ENCODE measurements around the gene PIERCE2. TPM values are rescaled to one million over a fixed set of nuclear protein-coding genes. Genes with fewer than 3 reads are reported as not detected.
A peak's percentile ranks its signal among the peaks of the same experiment; 100 is the strongest.
"Not testable (repeated sequence)": the region's sequence is repeated elsewhere in the genome, so short reads cannot be mapped to it uniquely, and the experiment has no call there.

PIERCE2 gene
- total RNA-seq, 6 experiments from 2014 or later = 0.31 to 1.8 (median 1.3) TPM; not detected in 1

DNA sequence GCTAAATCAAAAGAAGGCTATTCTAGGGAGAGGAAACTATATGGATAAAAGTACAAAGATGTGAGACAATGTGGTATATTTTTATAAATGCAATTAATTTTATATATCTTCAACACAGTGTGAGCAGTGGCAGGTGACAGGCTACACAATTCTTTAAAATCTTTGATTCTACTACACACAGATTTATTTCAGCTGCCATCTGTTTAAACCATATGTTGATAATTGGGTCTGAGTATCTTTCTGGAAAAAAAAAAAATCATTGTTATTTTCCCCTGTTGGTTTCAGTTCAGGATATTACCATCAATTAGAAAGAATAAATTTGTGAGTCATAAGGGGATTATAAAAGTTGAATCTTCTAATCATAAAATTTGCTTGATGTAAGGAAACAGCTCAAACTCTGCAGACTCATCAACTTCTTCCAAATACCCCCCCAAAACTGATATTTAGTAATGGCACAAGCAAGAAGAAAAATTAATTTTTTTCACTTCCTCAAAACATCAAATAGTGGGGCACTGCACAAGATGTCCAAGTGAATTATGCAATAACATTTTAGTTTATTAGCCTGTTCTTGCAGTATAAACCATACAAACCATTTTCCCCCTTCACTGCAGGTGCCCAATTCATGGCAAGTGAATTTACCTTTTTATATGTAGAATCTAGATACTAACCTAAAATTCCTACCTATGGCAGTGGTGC lies 12.0 kb downstream of the PIERCE2 start:
- TF ChIP-seq CTCF (IDR thresholded peaks at IDR 0.05) (no peak), POLR2A (IDR thresholded peaks at IDR 0.05) (no peak)
- Histone ChIP-seq H3K27ac (no peak overlapping the region), H3K9me3 (no peaks in the 10 kb centered on the region), H3K27me3 (no peaks in the 10 kb centered on the region), H3K4me3 (no peak overlapping the region), H3K4me1 (no peaks in the 10 kb centered on the region), H3K36me3 (no peaks in the 10 kb centered on the region)
- DNase-seq (no peak), ATAC-seq (no peak)
- intact Hi-C loops (cut with DNase I) = no loop called here

GRCh38 chr15:55422089-55422488 lies 13.8 kb downstream of the PIERCE2 start:
- Histone ChIP-seq H3K27ac (no peak overlapping the region), H3K27me3 (no peaks in the 10 kb centered on the region), H3K9me3 (no peaks in the 10 kb centered on the region), H3K4me1 (no peaks in the 10 kb centered on the region), H3K4me3 (no peak overlapping the region), H3K36me3 (no peaks in the 10 kb centered on the region)
- no peak for DNase-seq
- TF ChIP-seq POLR2A (IDR thresholded peaks at IDR 0.05) (no peak), CTCF (IDR thresholded peaks at IDR 0.05) (no peak)
- 0% methylated on average over 1 of the region's 1 CpG for WGBS (ENCODE audit: insufficient coverage, low coverage, low lambda C conversion rate, missing lambda C conversion rate)
- no peak for ATAC-seq
- intact Hi-C loops (cut with DNase I) = no loop called here

DNA sequence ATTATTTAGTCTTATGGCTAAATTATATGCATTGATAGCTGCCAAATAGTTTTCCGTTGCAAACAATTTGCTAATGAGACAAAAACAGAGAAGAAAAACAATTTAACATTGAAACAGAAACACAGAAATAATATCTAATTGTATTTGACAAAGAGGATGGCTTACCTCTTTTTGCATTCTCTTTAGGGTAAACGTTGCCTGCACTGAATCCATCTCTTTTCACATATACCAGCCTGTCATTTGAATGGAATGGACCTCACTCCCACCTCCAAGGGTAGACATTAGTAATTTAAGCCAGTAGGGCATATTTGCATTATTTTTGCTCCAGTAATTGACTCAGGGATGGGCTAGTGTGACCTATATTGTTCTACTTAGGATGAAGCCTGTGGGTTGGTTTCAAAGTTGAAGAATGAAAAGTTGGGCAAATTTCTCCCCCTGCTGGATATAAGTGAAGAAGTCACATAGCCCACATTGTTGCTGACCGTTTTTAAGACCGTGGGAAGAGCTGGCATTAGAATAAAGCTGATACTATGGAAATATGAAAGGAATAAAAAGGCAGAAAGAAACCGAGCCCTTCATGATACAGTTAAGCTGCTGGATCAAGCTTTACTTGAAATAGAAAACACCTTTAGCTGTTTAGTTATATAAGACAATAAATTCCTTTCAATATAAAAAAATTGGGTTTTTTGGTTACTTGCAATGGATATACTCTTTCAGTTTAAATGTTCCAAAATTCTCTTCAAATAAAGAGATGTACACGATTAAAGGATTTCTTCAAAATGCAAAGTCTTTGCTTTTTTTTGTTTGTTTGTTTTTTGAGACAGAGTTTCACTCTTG lies 26.9 kb downstream of the PIERCE2 start:
- ATAC-seq = peak; percentile 88 to 95 (median 90)

DNA sequence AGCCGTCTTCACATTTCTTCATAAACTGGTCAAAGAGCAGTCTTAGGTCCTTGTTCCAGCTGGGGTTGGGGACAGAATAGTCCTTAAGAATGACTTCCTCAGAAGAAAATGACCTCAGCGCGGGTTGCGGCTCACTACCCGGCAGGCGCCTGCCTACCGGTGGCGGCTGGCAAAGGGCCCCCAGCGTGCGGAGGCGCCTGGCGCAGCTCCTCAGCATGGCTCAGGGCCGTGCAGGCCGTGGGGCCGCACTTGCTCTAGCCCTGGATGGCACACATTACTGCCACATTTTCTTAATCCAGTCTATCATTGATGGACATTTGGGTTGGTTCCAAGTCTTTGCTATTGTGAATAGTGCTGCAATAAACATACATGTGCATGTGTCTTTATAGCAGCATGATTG lies 34.8 kb downstream of the PIERCE2 start:
- WGBS (ENCODE audit: insufficient coverage, low coverage, low lambda C conversion rate, missing lambda C conversion rate) = 100% methylated on average over 1 of the region's 15 CpGs
- H3K9me3 ChIP-seq; intact Hi-C loops (cut with DNase I); H3K36me3 ChIP-seq; H3K4me1 ChIP-seq; H3K27me3 ChIP-seq; H3K4me3 ChIP-seq; DNase-seq; ATAC-seq; H3K27ac ChIP-seq: not testable (repeated sequence)

More for the DNA sequence above, 26.9 kb downstream of the PIERCE2 start:
- intact Hi-C loops (cut with DNase I) = loop anchor here in 1 of 2 donors (5.0 kb wide), 1 partner anchor 218 kb away; no protein-coding TSS in a partner anchor
- Histone ChIP-seq H3K4me3 (no peak overlapping the region), H3K36me3 (no peaks in the 10 kb centered on the region), H3K27me3 (no peaks in the 10 kb centered on the region), H3K4me1 (no peaks in the 10 kb centered on the region), H3K9me3 (no peaks in the 10 kb centered on the region), H3K27ac (no peak overlapping the region)
- DNase-seq = no peak
- TF ChIP-seq CTCF (IDR thresholded peaks at IDR 0.05) = peak; percentile 55 to 62 (median 57)
- TF ChIP-seq POLR2A (IDR thresholded peaks at IDR 0.05) = no peak
- WGBS (ENCODE audit: insufficient coverage, low coverage, low lambda C conversion rate, missing lambda C conversion rate) = 19% methylated on average over 6 of the region's 6 CpGs

GRCh38 chr15:55445936-55446335 lies 37.6 kb downstream of the PIERCE2 start:
- WGBS (ENCODE audit: insufficient coverage, low coverage, low lambda C conversion rate, missing lambda C conversion rate) = no CpG with 5 or more reads among the region's 27 CpGs
- H3K4me1 ChIP-seq; intact Hi-C loops (cut with DNase I); H3K27me3 ChIP-seq; H3K27ac ChIP-seq; H3K36me3 ChIP-seq; ATAC-seq; H3K4me3 ChIP-seq; DNase-seq; H3K9me3 ChIP-seq: not testable (repeated sequence)

- ATAC-seq; intact Hi-C loops (cut with DNase I); H3K27me3 ChIP-seq; H3K36me3 ChIP-seq; H3K4me1 ChIP-seq; H3K27ac ChIP-seq; H3K9me3 ChIP-seq; H3K4me3 ChIP-seq; DNase-seq: not testable (repeated sequence)
- no CpG with 5 or more reads among the region's 41 CpGs for WGBS (ENCODE audit: insufficient coverage, low coverage, low lambda C conversion rate, missing lambda C conversion rate)
Observed at GRCh38 chr15:55446379-55447029, 38.2 kb downstream of the PIERCE2 start.

GRCh38 chr15:55447030-55447394 lies 38.7 kb downstream of the PIERCE2 start:
- ATAC-seq = not testable (repeated sequence)

More at GRCh38 chr15:55447030-55447394, 38.7 kb downstream of the PIERCE2 start:
- H3K36me3 ChIP-seq; H3K9me3 ChIP-seq; intact Hi-C loops (cut with DNase I); H3K4me3 ChIP-seq; DNase-seq; H3K27ac ChIP-seq; H3K27me3 ChIP-seq; H3K4me1 ChIP-seq: not testable (repeated sequence)
- no CpG with 5 or more reads among the region's 19 CpGs for WGBS (ENCODE audit: insufficient coverage, low coverage, low lambda C conversion rate, missing lambda C conversion rate)
